Ammon's horn (tissue), 1 donor: ENCODE measurements around the gene RBPMS2.

ENCODE experiments used
- DNase-seq: peaks from one replicate; pipeline ENCODE4 v3.0.0-alpha.2; 2016; ENCODE audit warnings: low spot score

The RBPMS2 gene

DNA sequence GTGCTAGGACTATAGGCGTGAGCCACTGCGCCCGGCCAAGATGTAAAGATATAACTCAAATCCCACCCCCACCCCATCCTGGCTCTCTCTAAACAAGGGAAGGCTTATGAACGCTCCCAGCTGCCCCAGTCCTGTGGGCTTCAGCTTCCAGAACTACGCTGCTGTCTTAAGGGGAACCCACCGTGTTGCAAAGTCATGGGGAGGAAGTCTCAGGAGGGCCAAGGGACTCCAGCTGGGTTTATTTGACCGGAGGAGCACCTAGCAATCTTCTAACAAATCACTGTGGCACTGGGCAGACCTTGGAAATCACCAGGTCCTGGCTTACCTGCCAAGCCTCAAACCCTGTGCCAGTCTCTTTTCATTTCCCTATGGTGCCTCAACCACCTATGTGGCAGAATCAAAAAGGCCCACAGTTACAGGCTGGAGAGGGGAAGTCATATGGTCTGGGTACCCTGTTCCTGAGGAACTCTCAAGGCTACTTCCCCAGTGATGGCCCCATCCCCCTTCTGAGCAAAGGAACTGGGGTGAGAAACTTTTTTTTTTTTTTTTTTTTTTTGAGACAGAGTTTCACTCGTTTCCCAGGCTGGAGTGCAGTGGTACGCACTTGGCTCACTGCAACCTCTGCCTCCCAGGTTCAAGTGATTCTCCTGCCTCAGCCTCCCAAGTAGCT lies 83.4 kb downstream of the RBPMS2 start:
- peak; percentile 66 for DNase-seq

DNA sequence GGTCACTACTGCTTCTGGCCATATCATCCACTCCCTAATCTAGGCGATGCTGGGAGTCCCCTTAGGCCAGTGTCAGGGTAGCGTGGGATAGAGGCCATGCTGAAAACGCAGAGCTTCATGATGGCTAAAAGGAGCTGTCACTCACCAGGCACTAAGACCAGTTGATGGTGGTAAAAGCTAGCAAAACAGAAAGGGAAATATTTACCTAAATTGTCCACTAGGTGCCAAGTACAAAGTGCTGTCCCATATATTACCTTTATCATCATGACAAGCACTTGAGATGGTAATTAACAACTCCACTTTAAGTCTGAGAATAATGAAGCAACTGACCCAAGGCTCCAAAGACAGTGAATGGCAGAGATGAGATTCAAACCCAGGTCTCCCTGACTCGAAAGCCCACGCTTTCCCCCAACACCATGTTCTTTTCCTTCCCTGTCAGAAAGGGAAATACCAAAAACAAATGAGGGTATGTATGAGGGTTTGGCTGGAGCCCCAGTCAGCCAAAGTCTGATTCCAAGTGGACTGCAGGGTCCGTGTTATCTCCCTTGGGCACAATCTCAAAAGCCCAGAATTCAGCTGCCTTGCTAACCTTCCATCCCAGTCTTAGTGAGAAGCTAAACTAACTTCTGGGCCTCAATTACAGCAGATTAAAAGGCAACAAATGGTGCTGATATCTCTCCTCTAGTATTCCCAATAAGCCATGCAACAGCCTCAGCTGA lies 84.7 kb downstream of the RBPMS2 start:
- DNase-seq = no peak

DNA sequence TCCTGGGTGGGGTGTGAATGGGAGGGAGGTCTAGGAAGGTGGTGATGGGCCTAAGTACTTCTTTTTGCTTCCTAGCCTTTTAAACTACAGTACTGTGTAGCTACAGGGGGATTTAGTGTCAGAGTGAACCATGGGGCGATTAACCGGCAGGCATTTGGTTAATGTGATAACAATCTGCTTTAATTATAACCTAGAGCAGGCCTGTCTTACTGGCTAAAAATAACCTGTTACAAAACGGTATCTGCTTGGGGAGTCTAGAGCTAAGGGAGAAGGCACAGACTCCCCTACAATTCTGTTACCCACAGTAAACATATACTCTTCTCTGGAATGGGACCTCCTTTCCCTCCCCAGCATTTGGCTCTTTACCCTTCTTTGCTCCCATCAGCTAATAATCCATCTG lies 85.4 kb downstream of the RBPMS2 start:
- no peak for DNase-seq
